D721Med (cell line): ENCODE data around the gene OVAAL.

Source experiments
- DNase-seq: peaks from one replicate; pipeline ENCODE4 v3.0.0; 2011; ENCODE audit warnings: low spot score; ENCODE audit not compliant: insufficient read length
- FAIRE-seq: peaks from 2 replicates; lab custom pipeline; 2011; peaks lifted over from hg19 to GRCh38; lab: Jason Lieb, UNC
- CTCF ChIP-seq: IDR thresholded peaks from 2 replicates; pipeline ENCODE4 v1.5.1; 2012; ENCODE audit warnings: mild to moderate bottlenecking, control low read depth; ENCODE audit not compliant: insufficient read depth; ENCODE audit errors: missing control alignments

The OVAAL gene

DNA sequence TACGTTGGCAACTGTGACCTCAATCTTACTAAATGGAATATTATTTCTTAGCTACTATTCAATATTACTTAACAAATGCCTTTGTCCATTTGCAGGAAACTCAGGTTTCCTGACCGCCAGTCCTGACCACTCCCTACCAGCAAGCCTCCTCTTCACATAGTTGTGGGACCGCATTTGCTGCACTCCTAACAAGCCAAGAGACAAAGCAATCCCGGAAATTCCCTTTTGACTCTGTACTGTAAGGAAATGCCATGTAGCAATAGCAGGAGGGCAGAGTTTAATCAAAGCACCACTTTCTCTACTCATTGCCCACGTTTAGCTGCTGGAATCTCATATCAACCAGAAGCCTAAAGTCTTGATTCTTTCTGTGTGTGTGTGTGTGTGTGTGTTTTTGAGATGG is 28.3 kb upstream of the OVAAL start:
- no peak for FAIRE-seq
- DNase-seq: no peak
- TF ChIP-seq CTCF: no peak

GRCh38 chr1:180532854-180533253 is 25.9 kb upstream of the OVAAL start:
- DNase-seq: no peak
- FAIRE-seq: no peak
- no peak for TF ChIP-seq CTCF

- peak; percentile 70 for FAIRE-seq
- DNase-seq: peak; percentile 60
These were observed 25.3 kb upstream of the OVAAL start for GRCh38 chr1:180533266-180533987.

DNA sequence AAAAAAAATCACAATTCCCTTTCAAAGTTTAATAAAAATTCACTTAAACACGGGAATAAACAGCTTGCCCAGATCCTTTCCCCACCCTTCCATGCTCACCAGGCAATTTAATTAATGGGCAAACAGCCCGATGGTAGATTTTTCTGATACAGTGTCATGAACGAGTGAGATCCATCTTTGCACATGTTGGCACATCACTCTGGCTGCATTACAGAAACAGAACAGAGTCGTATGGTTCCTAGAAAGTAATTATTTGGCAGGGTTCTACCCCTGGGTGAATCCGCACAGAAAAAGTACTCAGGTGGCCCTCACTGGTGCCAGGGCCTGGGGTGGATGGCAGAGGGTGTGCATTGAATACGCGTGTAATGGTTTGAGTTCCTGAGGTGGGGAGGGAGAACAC is 24.6 kb upstream of the OVAAL start:
- DNase-seq (no peak), FAIRE-seq (no peak)
- no peak for TF ChIP-seq CTCF

More at GRCh38 chr1:180533266-180533987, 25.3 kb upstream of the OVAAL start:
- TF ChIP-seq CTCF: peak; percentile 95

DNA sequence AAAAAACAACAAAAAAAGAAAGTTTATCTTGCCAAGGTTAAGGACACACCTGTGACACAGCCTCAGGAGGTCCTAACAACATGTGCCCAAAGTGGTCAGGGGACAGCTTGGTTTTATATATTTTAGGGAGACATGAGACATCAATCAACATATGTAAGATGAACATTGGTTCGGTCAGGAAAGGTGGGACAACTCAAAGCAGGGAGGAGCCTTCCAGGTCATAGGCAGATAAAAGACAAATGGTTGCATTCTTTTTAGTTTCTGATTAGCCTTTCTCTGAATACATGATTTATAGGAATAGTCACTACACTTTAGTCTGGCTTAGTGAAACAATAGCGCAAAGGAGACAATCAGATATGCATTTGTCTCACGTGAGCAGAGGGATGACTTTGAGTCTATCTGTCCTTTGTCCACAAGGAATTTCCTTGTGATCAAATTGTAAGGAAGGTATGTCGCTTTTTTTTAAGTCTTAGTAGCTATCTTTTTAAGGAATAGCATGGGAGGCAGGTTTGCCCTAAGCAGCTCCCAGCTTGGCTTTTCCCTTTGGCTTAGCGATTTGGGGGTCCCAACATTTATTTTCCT is 23.3 kb upstream of the OVAAL start:
- TF ChIP-seq CTCF: no peak
- no peak for FAIRE-seq
- DNase-seq: no peak

DNA sequence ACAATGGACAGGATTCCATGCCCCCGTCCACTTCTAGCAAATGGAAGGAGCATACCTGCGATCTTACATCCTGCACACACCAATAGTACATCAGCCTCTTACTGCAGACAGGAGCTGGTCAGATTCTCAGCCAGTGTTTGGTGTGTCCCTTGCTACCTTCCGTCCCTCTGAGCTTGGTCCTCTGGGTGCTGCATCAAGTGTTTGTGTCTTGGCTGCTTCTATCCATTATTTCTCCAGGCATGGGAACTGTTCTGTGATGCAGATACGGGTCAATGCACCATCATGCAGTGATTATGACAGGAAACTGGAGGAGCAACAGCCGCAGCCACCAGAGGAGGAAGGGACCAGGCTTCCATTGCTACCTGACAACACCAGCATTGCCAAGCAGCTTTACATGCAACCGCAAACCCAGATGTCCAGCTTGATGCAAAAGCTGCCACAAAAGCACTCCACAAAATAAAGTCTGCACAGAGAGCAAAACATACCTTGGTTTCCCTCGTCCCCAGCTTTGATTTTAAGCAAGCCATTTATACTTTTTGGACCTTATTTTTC is 21.9 kb upstream of the OVAAL start:
- no peak for TF ChIP-seq CTCF
- FAIRE-seq (no peak), DNase-seq (no peak)

- DNase-seq (no peak), FAIRE-seq (no peak)
- no peak for TF ChIP-seq CTCF
These were observed 19.6 kb upstream of the OVAAL start for GRCh38 chr1:180539136-180539535.
